DMS153 (cell line): ENCODE results near the gene RAB40C.
A peak's percentile ranks its signal among the peaks of the same experiment; 100 is the strongest.

Experiments
- DNase-seq: peaks from one replicate; lab custom pipeline; 2025; lab: John Stamatoyannopoulos, UW

RAB40C gene

GRCh38 chr16:616733-617586, 27.1 kb downstream of the RAB40C start:
- peak; percentile 83 for DNase-seq

- no peak for DNase-seq
Measured at GRCh38 chr16:617855-618254, 28.0 kb downstream of the RAB40C start.

DNA sequence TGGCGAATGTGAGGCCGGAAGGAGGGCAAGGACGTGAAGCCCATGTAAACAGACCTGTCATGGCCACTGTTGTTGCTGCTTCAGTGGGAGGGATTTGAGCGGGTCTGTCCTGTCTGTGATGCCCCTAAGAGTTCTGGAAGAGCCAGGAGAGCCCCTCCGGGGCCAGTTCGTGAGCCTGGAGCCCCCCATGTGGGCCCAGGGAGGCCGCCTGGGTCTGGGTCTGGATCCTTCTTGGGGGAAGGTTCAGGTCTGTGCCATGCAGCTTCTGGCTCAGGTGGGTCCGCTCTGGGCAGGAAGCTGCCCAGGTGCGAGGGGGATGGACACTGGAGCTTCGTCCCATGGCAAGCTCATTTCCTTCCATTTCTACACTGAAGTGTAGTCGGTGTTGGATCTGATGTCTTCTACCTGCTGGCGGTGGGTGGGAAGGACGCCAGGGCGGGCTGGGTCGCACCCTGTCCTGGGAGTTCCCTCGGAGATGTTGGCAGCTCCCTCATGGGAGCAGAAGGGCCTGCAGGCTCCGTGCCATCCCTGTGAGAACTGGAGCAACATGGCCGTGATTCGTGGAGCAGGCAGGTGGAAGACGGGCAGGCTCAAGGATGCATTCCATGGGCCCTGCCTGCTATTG, 29.7 kb downstream of the RAB40C start:
- no peak for DNase-seq

- no peak for DNase-seq
Measured at GRCh38 chr16:620700-621525, 31.0 kb downstream of the RAB40C start.

DNA sequence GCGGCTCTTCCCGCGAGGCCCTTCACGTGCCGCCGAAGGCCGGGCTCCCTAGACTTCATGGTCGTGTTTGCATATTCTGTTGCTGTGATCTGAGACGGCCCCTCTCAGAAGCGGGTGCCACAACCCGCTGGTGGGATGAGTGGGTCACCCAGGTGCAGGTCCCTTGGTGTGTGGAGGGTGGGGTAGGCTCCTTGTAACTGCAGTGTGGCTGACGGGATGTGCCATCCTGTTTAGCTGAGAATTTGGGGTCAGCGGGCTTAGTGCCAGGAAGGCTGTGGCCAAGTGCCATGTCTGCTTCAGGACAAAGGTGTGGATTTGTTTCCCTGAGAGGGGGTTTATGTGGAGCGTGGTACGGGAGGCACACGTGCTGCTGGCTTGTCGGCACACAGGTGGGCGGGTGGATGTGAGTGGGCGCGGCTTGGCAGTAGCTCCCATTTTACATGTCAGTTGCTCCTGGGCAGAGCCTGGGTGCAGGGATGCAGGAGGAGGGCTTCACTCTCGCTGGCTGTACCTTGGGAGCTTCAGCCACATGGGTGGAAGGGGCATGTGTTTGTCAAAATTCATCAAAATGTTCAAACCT, 31.8 kb downstream of the RAB40C start:
- peak; percentile 10 for DNase-seq

DNA sequence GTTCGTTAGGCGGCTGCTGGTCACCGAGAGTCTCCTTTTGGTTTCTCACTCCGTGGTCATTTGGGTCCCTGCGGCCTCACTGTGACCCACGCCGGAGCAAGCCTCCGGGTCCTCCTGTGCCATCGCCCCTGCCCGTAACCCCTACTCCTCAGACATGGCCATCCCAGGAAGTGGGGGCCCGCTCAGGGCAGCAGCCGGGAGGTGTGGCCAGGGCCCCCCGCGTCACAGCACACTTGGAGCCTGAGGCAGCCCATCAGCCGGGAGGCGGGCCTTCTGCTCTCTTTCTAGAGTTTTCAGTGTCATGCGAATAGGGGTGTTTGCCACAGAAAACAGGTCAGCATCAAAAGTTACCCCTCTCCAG, 33.0 kb downstream of the RAB40C start:
- DNase-seq, result no peak

- no peak for DNase-seq
Measured at GRCh38 chr16:624526-625070, 34.7 kb downstream of the RAB40C start.

DNA sequence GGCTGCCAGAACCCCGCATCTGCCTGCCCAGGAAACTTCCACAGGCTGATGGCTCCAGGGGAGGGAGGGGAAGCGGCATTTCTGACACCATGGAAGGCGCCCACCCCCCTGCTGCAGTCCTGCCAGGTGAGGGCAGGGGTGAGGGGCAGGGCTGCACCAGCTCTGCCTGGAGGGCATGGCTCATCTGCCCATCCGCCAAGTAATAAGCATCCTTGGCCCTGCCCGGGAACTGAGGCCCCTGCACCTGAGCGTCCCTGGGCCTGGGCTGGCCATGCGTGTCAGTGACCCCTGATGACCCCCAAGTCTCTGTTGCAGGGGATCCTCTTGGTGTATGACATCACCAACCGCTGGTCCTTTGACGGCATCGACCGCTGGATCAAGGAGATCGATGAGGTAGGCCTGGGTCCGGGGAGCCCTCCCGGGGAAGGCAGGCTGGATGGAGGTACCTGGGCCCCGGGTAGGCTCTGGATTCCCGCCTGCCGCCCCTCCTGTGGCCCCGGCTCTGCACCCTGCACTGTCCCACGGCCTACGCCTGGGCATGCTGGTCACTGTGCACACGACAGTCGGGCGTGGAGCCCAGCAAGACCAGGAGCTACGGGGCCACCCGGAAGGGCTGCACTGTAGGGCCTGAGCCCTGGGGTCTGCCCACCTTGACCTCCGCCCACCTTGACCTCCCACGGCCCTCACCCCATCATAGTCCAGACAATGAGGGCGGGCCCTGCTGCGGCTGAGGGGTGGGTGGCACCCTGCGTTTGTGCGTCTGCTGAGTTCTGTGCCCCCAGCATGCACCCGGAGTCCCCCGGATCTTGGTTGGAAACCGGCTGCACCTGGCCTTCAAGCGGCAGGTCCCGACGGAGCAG, 35.5 kb downstream of the RAB40C start:
- DNase-seq, result no peak

DNA sequence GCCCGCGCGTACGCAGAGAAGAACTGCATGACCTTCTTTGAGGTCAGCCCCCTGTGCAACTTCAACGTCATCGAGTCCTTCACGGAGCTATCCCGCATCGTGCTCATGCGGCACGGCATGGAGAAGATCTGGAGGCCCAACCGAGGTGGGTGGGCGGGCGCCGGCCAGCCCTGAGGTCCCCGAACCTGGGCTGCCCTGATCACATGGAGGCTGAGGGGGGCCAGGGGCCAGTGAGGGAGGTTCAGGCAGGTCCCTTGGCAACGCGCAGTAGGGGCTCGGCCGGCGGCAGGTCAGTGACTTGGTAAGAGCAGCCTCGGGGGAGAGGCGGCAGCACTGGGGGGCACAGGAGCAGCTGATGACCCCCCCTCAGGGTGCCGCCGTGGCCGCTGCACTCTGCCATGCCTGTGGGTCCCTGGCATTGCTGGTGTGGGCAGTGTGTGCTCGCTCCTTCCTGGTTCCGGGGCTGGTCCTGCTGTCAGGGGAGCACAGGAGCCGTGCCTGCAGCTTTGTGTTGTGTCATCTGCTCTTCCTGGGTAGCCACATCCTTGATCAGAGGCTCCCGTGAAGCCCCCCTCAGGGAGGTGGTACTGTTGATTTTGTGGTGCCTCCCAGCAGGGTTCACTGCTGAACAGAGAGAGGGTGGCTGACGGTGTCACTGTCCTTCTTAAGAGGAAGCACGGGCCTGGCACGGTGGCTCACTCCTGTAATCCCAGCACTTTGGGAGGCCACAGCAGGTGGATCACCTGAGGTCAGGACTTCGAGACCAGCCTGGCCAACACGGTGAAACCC, 36.3 kb downstream of the RAB40C start:
- DNase-seq, result no peak

- DNase-seq, result no peak
Measured at GRCh38 chr16:626787-627453, 37.1 kb downstream of the RAB40C start.

- DNase-seq, result peak; percentile 70
Measured at GRCh38 chr16:627454-628239, 37.8 kb downstream of the RAB40C start.

DNA sequence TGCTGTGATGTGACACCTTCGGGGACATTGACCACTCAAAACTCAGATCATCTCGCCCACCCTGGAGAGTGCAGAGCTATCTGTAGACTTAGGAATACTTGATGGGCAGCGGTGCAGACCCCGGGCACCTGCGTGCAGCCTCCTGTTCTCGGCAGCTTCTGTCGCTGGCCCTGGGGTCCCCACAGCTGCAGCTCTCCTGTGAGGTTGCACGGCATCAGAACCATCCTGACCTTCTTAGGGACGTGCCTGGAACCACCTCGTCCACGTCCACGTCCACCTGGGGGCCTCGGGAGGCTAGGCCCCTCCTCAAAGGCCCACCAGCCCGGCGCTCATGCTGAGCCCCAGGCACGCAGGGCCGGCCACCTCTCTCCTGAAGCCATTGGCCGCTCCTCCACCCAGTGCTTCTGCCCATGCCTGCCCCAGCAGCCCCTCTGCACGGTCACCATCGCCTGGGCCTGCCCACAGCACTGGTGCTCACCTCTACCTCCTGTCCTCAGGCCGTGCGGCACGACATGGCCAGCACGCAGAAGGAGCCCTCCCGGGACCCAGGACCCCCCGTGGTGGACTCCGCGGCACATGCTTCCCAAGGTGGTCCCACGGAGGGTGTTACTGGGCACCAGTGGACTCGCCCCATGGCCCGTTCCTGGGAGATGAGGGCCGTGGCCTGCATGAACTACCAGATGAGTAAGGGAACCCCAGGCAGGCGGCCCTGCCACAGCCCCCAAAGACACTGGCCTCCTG, 38.6 kb downstream of the RAB40C start:
- DNase-seq, result no peak

DNA sequence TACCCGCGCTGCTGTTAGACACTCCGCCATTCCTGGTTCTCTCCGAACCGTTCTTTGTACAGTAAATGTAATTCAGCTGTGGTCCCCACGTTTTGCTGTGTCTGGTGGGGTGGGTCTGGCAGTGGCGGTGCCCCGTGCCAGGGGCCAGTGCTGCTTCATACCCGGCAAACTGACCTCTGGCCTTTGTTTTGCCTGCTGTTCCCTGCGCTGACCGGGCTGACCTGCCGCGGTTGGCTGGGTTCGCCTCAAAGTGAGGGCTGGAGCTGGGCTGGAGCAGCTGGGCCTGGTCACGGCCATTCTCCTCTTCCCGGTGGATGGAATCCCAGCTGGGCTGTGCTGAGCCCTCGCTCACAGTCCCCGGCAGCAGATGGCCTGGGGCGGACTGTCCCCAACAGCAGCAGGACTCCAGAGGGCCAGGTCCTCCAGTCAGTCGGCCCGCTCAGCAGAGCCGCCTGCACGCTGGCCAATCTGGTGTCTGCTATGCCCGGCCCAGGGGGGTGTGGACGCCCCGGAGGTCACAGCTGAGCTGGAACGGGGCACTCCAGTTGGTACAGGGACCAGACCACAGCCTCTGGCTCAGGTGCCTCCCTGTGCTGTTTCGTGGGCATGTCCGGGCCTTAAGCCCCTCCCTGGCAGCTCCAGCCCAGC, 39.4 kb downstream of the RAB40C start:
- DNase-seq, result no peak

DNA sequence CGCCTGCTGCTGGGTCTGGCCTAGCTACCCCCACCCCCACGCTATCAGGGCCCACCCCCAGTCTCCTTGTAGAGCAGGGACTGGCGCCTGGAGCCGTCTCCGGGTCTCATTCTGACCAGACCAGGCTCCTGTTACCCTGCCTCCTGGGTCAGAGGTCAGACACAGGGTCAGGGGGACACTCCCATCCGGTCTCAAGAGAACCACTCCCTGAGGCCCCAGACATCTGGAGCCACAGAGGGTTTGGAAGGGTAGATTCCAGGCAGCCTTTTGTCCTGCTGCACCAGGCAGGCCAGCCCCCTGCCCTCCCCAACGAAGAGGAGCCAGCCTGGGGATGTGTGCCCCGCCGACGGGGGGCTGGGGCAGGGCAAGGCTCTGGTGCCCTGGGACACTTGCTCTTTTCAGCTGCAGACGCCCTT, 40.0 kb downstream of the RAB40C start:
- DNase-seq, result no peak

GRCh38 chr16:630249-630814, 40.5 kb downstream of the RAB40C start:
- no peak for DNase-seq

GRCh38 chr16:630815-631405, 41.0 kb downstream of the RAB40C start, which contains the start of gene WFIKKN1:
WFIKKN1 (plus strand) TSS chr16:630985; CDS start chr16:631254, 269 bp downstream.
- DNase-seq, result no peak
